HepG2 (cell line): ENCODE data around the gene CAPN9. TPM values are rescaled to one million over a fixed set of nuclear protein-coding genes. Genes with fewer than 3 reads are reported as not detected.

Source experiments
- ATAC-seq: fragments of 200-7000 bp; cut with Tn5 transposase; 3 replicates; pipeline ENCODE4 v1.9.1; 2020; ENCODE audit warnings: mild to moderate bottlenecking, moderate library complexity
- BruUV-seq: library from RNA; stranded (reverse); fragments of 400-500 nt; replicated peaks from 2 replicates; lab custom pipeline; 2021; lab: Mats Ljungman, UMichigan
- CTCF ChIA-PET: fragments of 300-600 bp; formaldehyde crosslinking; extraction: SDS; loops from one replicate; lab custom pipeline; 2021; ENCODE audit warnings: low total read pairs, inconsistent platforms, low intra/inter-chr PET ratio; lab: Yijun Ruan, JAX
- POLR2A ChIA-PET: fragments of 350-600 bp; sonication (Branson Sonifier 250); formaldehyde crosslinking; loops from one replicate; lab custom pipeline; 2020; ENCODE audit warnings: antibody characterized with exemption, inconsistent platforms; lab: Yijun Ruan, JAX
- DNase-seq: peaks from one replicate; pipeline ENCODE4 v3.0.0-alpha.2; 2015; ENCODE audit warnings: low spot score
- FAIRE-seq: peaks from 3 replicates; lab custom pipeline; 2011; peaks lifted over from hg19 to GRCh38; lab: Jason Lieb, UNC
- H2AFZ ChIP-seq: one replicate; pipeline ENCODE4 v1.6.1; 2011; ENCODE audit warnings: low read length, inconsistent platforms
- H3K27ac ChIP-seq: fragments of 300-600 bp; 3 replicates; pipeline ENCODE4 v1.8.0; 2011; ENCODE audit warnings: mixed run types, mild to moderate bottlenecking, mixed read lengths, low read length, inconsistent platforms; ENCODE audit not compliant: insufficient read depth; ENCODE audit errors: extremely low read length
- H3K27me3 ChIP-seq, 2 experiments: fragments of 200-600 bp in 1 of 2; 2 replicates in 1 of 2; 3 replicates in 1 of 2; pipeline versions ENCODE4 v1.6.0 to v1.8.0; 2011; ENCODE audit warnings: low read length in 2 of 2, mild to moderate bottlenecking in 2 of 2, moderate library complexity in 2 of 2, inconsistent platforms in 1 of 2; ENCODE audit not compliant: insufficient read depth in 2 of 2, control insufficient read depth in 1 of 2
- H3K36me3 ChIP-seq, 2 experiments: fragments of 200-600 bp in 1 of 2; replicated peaks in 1 of 2; 2 replicates in 1 of 2; 3 replicates in 1 of 2; pipeline versions ENCODE4 v1.5.1 to v1.8.0; 2011; ENCODE audit warnings: low read length in 2 of 2, inconsistent platforms in 1 of 2; ENCODE audit not compliant: insufficient read depth in 2 of 2, control insufficient read depth in 1 of 2
- H3K4me1 ChIP-seq: 2 replicates; pipeline ENCODE4 v1.5.1; 2012; ENCODE audit warnings: low read length, inconsistent platforms; ENCODE audit not compliant: insufficient read depth
- H3K4me2 ChIP-seq: 2 replicates; pipeline ENCODE4 v1.6.0; 2011; ENCODE audit warnings: low read depth, low read length, inconsistent platforms
- H3K4me3 ChIP-seq, 3 experiments: fragments of 200-600 bp in 1 of 3; sonication (generic), shearing (Covaris generic) in 1 of 3; replicated peaks in 1 of 3; 2 replicates each; pipeline ENCODE4 v1.5.1; 2011 to 2016; ENCODE audit warnings: low read length in 3 of 3, inconsistent platforms in 2 of 3, low read depth in 2 of 3, mild to moderate bottlenecking in 2 of 3, control low read depth in 1 of 3, mixed read lengths in 1 of 3; ENCODE audit not compliant: insufficient read depth in 1 of 3
- H3K79me2 ChIP-seq: one replicate; pipeline ENCODE4 v1.6.1; 2011; ENCODE audit warnings: low read length, inconsistent platforms; ENCODE audit not compliant: insufficient read depth
- H3K9ac ChIP-seq: 2 replicates; pipeline ENCODE4 v1.6.0; 2011; ENCODE audit warnings: mild to moderate bottlenecking, low read depth, low read length, inconsistent platforms; ENCODE audit not compliant: insufficient read depth
- H3K9me3 ChIP-seq: 2 replicates; pipeline ENCODE4 v1.5.1; 2012; ENCODE audit warnings: mild to moderate bottlenecking, low read length
- H4K20me1 ChIP-seq: 2 replicates; pipeline ENCODE4 v1.6.0; 2011; ENCODE audit warnings: inconsistent platforms, mild to moderate bottlenecking, low read length, moderate library complexity; ENCODE audit not compliant: insufficient read depth
- ADNP ChIP-seq: sonication (generic); formaldehyde crosslinking; IDR thresholded peaks from 2 replicates; pipeline ENCODE4 v1.4.0; 2020; ENCODE audit warnings: missing genetic modification reagents
- ARID5B ChIP-seq: IDR thresholded peaks from 2 replicates; pipeline ENCODE4 v1.4.0; 2020; ENCODE audit warnings: mild to moderate bottlenecking, missing genetic modification reagents
- ATAD3A ChIP-seq: sonication (generic); formaldehyde crosslinking; IDR thresholded peaks from 2 replicates; pipeline ENCODE4 v1.4.0; 2020; ENCODE audit warnings: missing genetic modification reagents
- FOSL2 ChIP-seq: sonication (generic); formaldehyde crosslinking; IDR thresholded peaks from 2 replicates; pipeline ENCODE4 v1.4.0; 2020; ENCODE audit warnings: missing genetic modification reagents
- TP53 ChIP-seq: sonication (generic); formaldehyde crosslinking; conservative IDR thresholded peaks from 2 replicates; pipeline ENCODE4 v1.4.0; 2020; ENCODE audit warnings: missing genetic modification reagents
- ZBTB8A ChIP-seq: sonication (generic); formaldehyde crosslinking; IDR thresholded peaks from 2 replicates; pipeline ENCODE4 v1.4.0; 2020; ENCODE audit warnings: mild to moderate bottlenecking, low read depth, missing genetic modification reagents, borderline replicate concordance
- ZNF562 ChIP-seq: sonication (generic); formaldehyde crosslinking; IDR thresholded peaks from 2 replicates; pipeline ENCODE4 v1.8.0; 2022; ENCODE audit warnings: missing genetic modification reagents, borderline replicate concordance
- ZSCAN29 ChIP-seq: sonication (generic); formaldehyde crosslinking; conservative IDR thresholded peaks from 2 replicates; pipeline ENCODE4 v1.4.0; 2020; ENCODE audit warnings: mild to moderate bottlenecking, missing genetic modification reagents
- WGBS: methylation state at CpG from one replicate; pipeline ENCODE4 v1.1.6; 2017; ENCODE audit warnings: low lambda C conversion rate; 5-methylcytosine and 5-hydroxymethylcytosine counted together
- in situ Hi-C: cut with HindIII; loops from 2 replicates; pipeline ENCODE4 v1.10.0; 2017; ENCODE audit warnings: low pct_unique_long_range_greater_than_20kb; ENCODE audit not compliant: extremely low pct_ligation_motif_present
- intact Hi-C: fragments of 100-400 bp; cut with micrococcal nuclease; formaldehyde crosslinking; loops from one replicate; pipeline ENCODE4 v1.10.0; 2022; ENCODE audit not compliant: unreplicated experiment
- polyA plus RNA-seq, 8 experiments: library from polyadenylated mRNA; depleted of rRNA in 3 of 8; stranded (reverse) in 7 of 8; unstranded in 1 of 8; fragments of >200 nt; fragmentation: Illumina TruSeq in 4 of 8; extraction: Trizol in 4 of 8; gene quantifications; 2 replicates each; pipeline versions ENCODE4 v1.2.1 to v1.2.3, GENCODE V29; 2011 to 2016; ENCODE audit warnings: low read depth in 4 of 8, missing spikeins in 1 of 8, mixed read lengths in 1 of 8; ENCODE audit not compliant: insufficient read depth in 1 of 8
- total RNA-seq, 5 experiments: library from RNA; depleted of rRNA; stranded (reverse); fragments of >200 nt; fragmentation: Illumina TruSeq; extraction: Trizol; gene quantifications; 2 replicates each; pipeline ENCODE4 v1.2.3, GENCODE V29; 2016; ENCODE audit warnings: low read depth in 1 of 5

Gene CAPN9
- total and polyA plus RNA-seq, 2 of the 13 experiments (the other 11 are each of a cell fraction or from before 2014, with no cell fraction given) = 0.04 to 0.31 TPM

- TF ChIP-seq ZSCAN29 (CRISPR knock-in tag) (no peak), ARID5B (CRISPR knock-in tag) (no peak)
Measured at GRCh38 chr1:230836793-230837192, 89.6 kb downstream of the CAPN9 start (continued).

- ChIA-PET CTCF (no interaction called here), POLR2A (no interaction called here)
- FAIRE-seq = no peak
- H3K9me3 ChIP-seq = no peaks in the 10 kb centered on the region
- no peaks in the 10 kb centered on the region for H3K27me3 ChIP-seq
- no peaks in the 10 kb centered on the region for H4K20me1 ChIP-seq
- H3K9ac ChIP-seq = no peak overlapping the region
- H3K27ac ChIP-seq = no peak overlapping the region
- no peak overlapping the region for H2AFZ ChIP-seq
- no peaks in the 10 kb centered on the region for H3K4me1 ChIP-seq
- TF ChIP-seq FOSL2 (CRISPR knock-in tag) = no peak
- TF ChIP-seq ATAD3A (CRISPR knock-in tag) = no peak
- no peak for TF ChIP-seq ZNF562 (CRISPR knock-in tag)
- TF ChIP-seq ZBTB8A (CRISPR knock-in tag) = no peak
- TF ChIP-seq TP53 = no peak
- TF ChIP-seq ADNP (CRISPR knock-in tag) = no peak
- no peaks in the 10 kb centered on the region for H3K79me2 ChIP-seq
- ATAC-seq = no peak
- no peak overlapping the region for H3K4me3 ChIP-seq
- in situ Hi-C loops = no loop called here
- H3K4me2 ChIP-seq = no peak overlapping the region
- intact Hi-C loops = no loop called here
- BruUV-seq = no TSS peak
- H3K36me3 ChIP-seq = peaks cover 11 to 49% of the 10 kb centered on the region in 2 experiments; a peak in 4 of 5 replicates
- WGBS = 97% methylated on average over 10 of the region's 10 CpGs
- DNase-seq = no peak
Measured at GRCh38 chr1:230839173-230839572, 92.0 kb downstream of the CAPN9 start.
